ENCODE measurements around the gene FOXI1.

The FOXI1 gene

GRCh38 chr5:170148430-170149205, 42.9 kb downstream of the FOXI1 start:
- H3K4me3 ChIP-seq (ENCODE audit: low read depth, low read length), result no peak overlapping the region

GRCh38 chr5:170149206-170149515, 43.5 kb downstream of the FOXI1 start:
- no peak overlapping the region for H3K4me3 ChIP-seq (ENCODE audit: low read depth, low read length)

GRCh38 chr5:170150713-170151096, 45.0 kb downstream of the FOXI1 start:
- H3K4me3 ChIP-seq (ENCODE audit: low read depth, low read length), result no peak overlapping the region

- H3K4me3 ChIP-seq (ENCODE audit: low read depth, low read length), result no peak overlapping the region
Observed at GRCh38 chr5:170151097-170151831, 45.6 kb downstream of the FOXI1 start.

- no peak overlapping the region for H3K4me3 ChIP-seq (ENCODE audit: low read depth, low read length)
Observed at GRCh38 chr5:170152767-170153166, 47.1 kb downstream of the FOXI1 start.

GRCh38 chr5:170154297-170154696, 48.6 kb downstream of the FOXI1 start:
- no peak overlapping the region for H3K4me3 ChIP-seq (ENCODE audit: low read depth, low read length)

- no peak overlapping the region for H3K4me3 ChIP-seq (ENCODE audit: low read depth, low read length)
Observed at GRCh38 chr5:170154744-170155143, 49.0 kb downstream of the FOXI1 start.

GRCh38 chr5:170155771-170156170, 50.1 kb downstream of the FOXI1 start:
- no peak overlapping the region for H3K4me3 ChIP-seq (ENCODE audit: low read depth, low read length)

- H3K4me3 ChIP-seq (ENCODE audit: low read depth, low read length), result no peak overlapping the region
Observed at GRCh38 chr5:170159101-170159698, 53.5 kb downstream of the FOXI1 start.
